Measurements from ENCODE around the gene INF2.

INF2 gene

GRCh38 chr14:104715416-104715815 lies 26.0 kb downstream of the INF2 start:
- no peak for DNase-seq (ENCODE audit: low read depth)
- TF ChIP-seq, protein P1, sequence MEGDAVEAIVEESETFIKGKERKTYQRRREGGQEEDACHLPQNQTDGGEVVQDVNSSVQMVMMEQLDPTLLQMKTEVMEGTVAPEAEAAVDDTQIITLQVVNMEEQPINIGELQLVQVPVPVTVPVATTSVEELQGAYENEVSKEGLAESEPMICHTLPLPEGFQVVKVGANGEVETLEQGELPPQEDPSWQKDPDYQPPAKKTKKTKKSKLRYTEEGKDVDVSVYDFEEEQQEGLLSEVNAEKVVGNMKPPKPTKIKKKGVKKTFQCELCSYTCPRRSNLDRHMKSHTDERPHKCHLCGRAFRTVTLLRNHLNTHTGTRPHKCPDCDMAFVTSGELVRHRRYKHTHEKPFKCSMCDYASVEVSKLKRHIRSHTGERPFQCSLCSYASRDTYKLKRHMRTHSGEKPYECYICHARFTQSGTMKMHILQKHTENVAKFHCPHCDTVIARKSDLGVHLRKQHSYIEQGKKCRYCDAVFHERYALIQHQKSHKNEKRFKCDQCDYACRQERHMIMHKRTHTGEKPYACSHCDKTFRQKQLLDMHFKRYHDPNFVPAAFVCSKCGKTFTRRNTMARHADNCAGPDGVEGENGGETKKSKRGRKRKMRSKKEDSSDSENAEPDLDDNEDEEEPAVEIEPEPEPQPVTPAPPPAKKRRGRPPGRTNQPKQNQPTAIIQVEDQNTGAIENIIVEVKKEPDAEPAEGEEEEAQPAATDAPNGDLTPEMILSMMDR (IDR thresholded peaks at IDR 0.05; ENCODE audit: low read depth, low read length, missing control alignments): no peak
- H3K4me3 ChIP-seq (ENCODE audit: low read depth, low read length): no peak overlapping the region

DNA sequence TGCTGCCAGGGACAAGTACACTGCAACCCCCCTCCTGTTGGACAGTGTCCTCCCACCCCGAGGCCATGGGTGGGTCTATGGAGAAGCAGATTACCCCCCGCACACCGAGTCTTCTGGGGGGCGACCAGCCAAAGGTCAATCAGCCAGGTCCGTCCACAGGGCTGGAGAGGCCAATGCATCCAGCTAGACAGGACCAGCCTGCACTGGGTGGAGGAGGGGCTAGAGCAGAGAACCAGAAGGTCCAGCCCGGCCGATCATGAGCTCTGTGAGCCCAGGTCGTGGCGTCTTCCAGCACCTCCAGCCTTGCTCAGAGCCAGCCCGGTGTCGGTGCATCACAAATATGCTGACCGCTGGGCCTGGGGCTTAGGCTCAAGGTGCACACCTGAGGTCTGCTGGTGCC lies 26.5 kb downstream of the INF2 start:
- DNase-seq (ENCODE audit: low read depth): no peak
- no peak overlapping the region for H3K4me3 ChIP-seq (ENCODE audit: low read depth, low read length)
- TF ChIP-seq, protein P1 (IDR thresholded peaks at IDR 0.05; ENCODE audit: low read depth, low read length, missing control alignments): no peak

GRCh38 chr14:104717137-104717536 lies 27.7 kb downstream of the INF2 start:
- TF ChIP-seq, protein P1 (IDR thresholded peaks at IDR 0.05; ENCODE audit: low read depth, low read length, missing control alignments): no peak
- no peak for DNase-seq (ENCODE audit: low read depth)
- H3K4me3 ChIP-seq (ENCODE audit: low read depth, low read length): no peak overlapping the region

- TF ChIP-seq, protein P1 (IDR thresholded peaks at IDR 0.05; ENCODE audit: low read depth, low read length, missing control alignments): no peak
- H3K4me3 ChIP-seq (ENCODE audit: low read depth, low read length): no peak overlapping the region
- no peak for DNase-seq (ENCODE audit: low read depth)
Measured at GRCh38 chr14:104717646-104718045, 28.2 kb downstream of the INF2 start.

GRCh38 chr14:104718147-104718546 lies 28.7 kb downstream of the INF2 start:
- no peak for DNase-seq (ENCODE audit: low read depth)
- no peak overlapping the region for H3K4me3 ChIP-seq (ENCODE audit: low read depth, low read length)
- TF ChIP-seq, protein P1 (IDR thresholded peaks at IDR 0.05; ENCODE audit: low read depth, low read length, missing control alignments): no peak

GRCh38 chr14:104718871-104719270 lies 29.5 kb downstream of the INF2 start:
- no peak for DNase-seq (ENCODE audit: low read depth)
- no peak overlapping the region for H3K4me3 ChIP-seq (ENCODE audit: low read depth, low read length)
- TF ChIP-seq, protein P1 (IDR thresholded peaks at IDR 0.05; ENCODE audit: low read depth, low read length, missing control alignments): no peak

- no peak for DNase-seq (ENCODE audit: low read depth)
- TF ChIP-seq, protein P1 (IDR thresholded peaks at IDR 0.05; ENCODE audit: low read depth, low read length, missing control alignments): no peak
- no peak overlapping the region for H3K4me3 ChIP-seq (ENCODE audit: low read depth, low read length)
Measured at GRCh38 chr14:104719343-104719742, 29.9 kb downstream of the INF2 start.
